ENCODE data around the gene GRIK3. TPM values are rescaled to one million over a fixed set of nuclear protein-coding genes. Genes with fewer than 3 reads are reported as not detected.
"Not testable (repeated sequence)": the region's sequence is repeated elsewhere in the genome, so short reads cannot be mapped to it uniquely, and the experiment has no call there.

The GRIK3 gene
- not detected in 2 replicates for total RNA-seq (2014; rRNA removed; shearing (Covaris generic); ENCODE audit: low replicate concordance)

- Histone ChIP-seq H3K79me2 (ENCODE audit: low read length) (no peaks in the 10 kb centered on the region), H3K27me3 (ENCODE audit: low read length) (no peaks in the 10 kb centered on the region), H3K4me3 (ENCODE audit: low read length) (no peak within 1 kb of the TSS), H3K9me3 (ENCODE audit: low read length) (no peaks in the 10 kb centered on the region), H3K4me2 (ENCODE audit: low read depth, low read length, poor library complexity, severe bottlenecking) (no peak within 1 kb of the TSS), H3K4me1 (ENCODE audit: low read length) (peaks cover 7% of the 10 kb centered on the region), H3K36me3 (ENCODE audit: insufficient read depth, low read length) (no peaks in the 10 kb centered on the region), H4K20me1 (ENCODE audit: insufficient read depth, low read depth, low read length) (no peaks in the 10 kb centered on the region), H3K9me2 (replicated peaks; ENCODE audit: insufficient read depth, low read length) (no peaks in the 10 kb centered on the region), H2AFZ (ENCODE audit: low read length) (no peak within 1 kb of the TSS), H3K9ac (ENCODE audit: low read length) (no peak within 1 kb of the TSS), H3K27ac (ENCODE audit: low read length) (no peak within 1 kb of the TSS)
- no peak for DNase-seq
Measured at GRCh38 chr1:37034121-37035013, at the start of gene GRIK3. Gene GRIK3, minus strand, starts transcription at chr1:37034515. Its CDS starts 407 bp downstream, at chr1:37034108.

- H4K20me1 ChIP-seq (ENCODE audit: insufficient read depth, low read depth, low read length), result no peaks in the 10 kb centered on the region
- H3K36me3 ChIP-seq (ENCODE audit: insufficient read depth, low read length), result no peaks in the 10 kb centered on the region
- no peaks in the 10 kb centered on the region for H3K79me2 ChIP-seq (ENCODE audit: low read length)
- no peak overlapping the region for H3K4me3 ChIP-seq (ENCODE audit: low read length)
- no peak overlapping the region for H3K9ac ChIP-seq (ENCODE audit: low read length)
- H3K27ac ChIP-seq (ENCODE audit: low read length), result no peak overlapping the region
- no peaks in the 10 kb centered on the region for H3K27me3 ChIP-seq (ENCODE audit: low read length)
- H2AFZ ChIP-seq (ENCODE audit: low read length), result no peak overlapping the region
- DNase-seq, result no peak
- H3K4me2 ChIP-seq (ENCODE audit: low read depth, low read length, poor library complexity, severe bottlenecking), result no peak overlapping the region
- H3K9me3 ChIP-seq (ENCODE audit: low read length), result no peaks in the 10 kb centered on the region
- H3K9me2 ChIP-seq (replicated peaks; ENCODE audit: insufficient read depth, low read length), result no peaks in the 10 kb centered on the region
- H3K4me1 ChIP-seq (ENCODE audit: low read length), result no peaks in the 10 kb centered on the region
Measured at GRCh38 chr1:37084013-37084412, 49.7 kb upstream of the GRIK3 start.

GRCh38 chr1:37083603-37084002 lies 49.3 kb upstream of the GRIK3 start:
- no peaks in the 10 kb centered on the region for H3K27me3 ChIP-seq (ENCODE audit: low read length)
- no peak for DNase-seq
- H4K20me1 ChIP-seq (ENCODE audit: insufficient read depth, low read depth, low read length), result no peaks in the 10 kb centered on the region
- no peaks in the 10 kb centered on the region for H3K36me3 ChIP-seq (ENCODE audit: insufficient read depth, low read length)
- H3K9ac ChIP-seq (ENCODE audit: low read length), result no peak overlapping the region
- H3K4me3 ChIP-seq (ENCODE audit: low read length), result no peak overlapping the region
- H3K79me2 ChIP-seq (ENCODE audit: low read length), result no peaks in the 10 kb centered on the region
- no peak overlapping the region for H3K4me2 ChIP-seq (ENCODE audit: low read depth, low read length, poor library complexity, severe bottlenecking)
- no peak overlapping the region for H3K27ac ChIP-seq (ENCODE audit: low read length)
- no peaks in the 10 kb centered on the region for H3K9me2 ChIP-seq (replicated peaks; ENCODE audit: insufficient read depth, low read length)
- no peak overlapping the region for H2AFZ ChIP-seq (ENCODE audit: low read length)
- H3K4me1 ChIP-seq (ENCODE audit: low read length), result no peaks in the 10 kb centered on the region
- H3K9me3 ChIP-seq (ENCODE audit: low read length), result no peaks in the 10 kb centered on the region

GRCh38 chr1:37080296-37080986 lies 46.1 kb upstream of the GRIK3 start:
- H3K9ac ChIP-seq (ENCODE audit: low read length); H3K27ac ChIP-seq (ENCODE audit: low read length); H3K27me3 ChIP-seq (ENCODE audit: low read length); DNase-seq; H3K9me3 ChIP-seq (ENCODE audit: low read length); H3K4me1 ChIP-seq (ENCODE audit: low read length); H4K20me1 ChIP-seq (ENCODE audit: insufficient read depth, low read depth, low read length); H2AFZ ChIP-seq (ENCODE audit: low read length); H3K4me3 ChIP-seq (ENCODE audit: low read length); H3K79me2 ChIP-seq (ENCODE audit: low read length); H3K9me2 ChIP-seq (replicated peaks; ENCODE audit: insufficient read depth, low read length); H3K4me2 ChIP-seq (ENCODE audit: low read depth, low read length, poor library complexity, severe bottlenecking); H3K36me3 ChIP-seq (ENCODE audit: insufficient read depth, low read length): not testable (repeated sequence)

DNA sequence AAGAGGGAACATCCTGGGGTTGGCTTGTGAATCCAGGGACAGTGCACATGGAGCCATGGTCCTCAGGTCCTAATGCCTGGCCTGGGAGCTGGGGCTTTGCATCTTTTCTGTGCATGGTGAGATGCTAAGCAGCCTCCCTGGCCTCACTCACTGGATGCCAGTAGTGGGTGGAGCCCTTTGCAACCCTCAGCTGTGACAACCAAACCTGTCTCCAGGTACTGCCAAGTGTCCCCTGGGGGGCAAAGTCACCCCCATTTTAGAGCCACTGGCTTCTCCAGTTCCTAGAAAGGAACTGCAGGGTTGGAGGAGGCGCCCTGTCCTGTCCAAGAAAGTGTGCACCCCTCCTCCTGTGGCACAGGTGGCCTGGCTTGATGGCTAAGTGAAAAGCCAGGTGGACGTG lies 44.6 kb upstream of the GRIK3 start:
- Histone ChIP-seq H3K4me3 (ENCODE audit: low read length) (no peak overlapping the region), H3K4me2 (ENCODE audit: low read depth, low read length, poor library complexity, severe bottlenecking) (no peak overlapping the region), H3K27ac (ENCODE audit: low read length) (no peak overlapping the region), H3K36me3 (ENCODE audit: insufficient read depth, low read length) (no peaks in the 10 kb centered on the region), H4K20me1 (ENCODE audit: insufficient read depth, low read depth, low read length) (no peaks in the 10 kb centered on the region), H3K27me3 (ENCODE audit: low read length) (no peaks in the 10 kb centered on the region), H2AFZ (ENCODE audit: low read length) (no peak overlapping the region), H3K9ac (ENCODE audit: low read length) (no peak overlapping the region), H3K9me2 (replicated peaks; ENCODE audit: insufficient read depth, low read length) (no peaks in the 10 kb centered on the region), H3K4me1 (ENCODE audit: low read length) (no peaks in the 10 kb centered on the region), H3K9me3 (ENCODE audit: low read length) (no peaks in the 10 kb centered on the region), H3K79me2 (ENCODE audit: low read length) (no peaks in the 10 kb centered on the region)
- DNase-seq, result no peak

GRCh38 chr1:37076168-37076567 lies 41.9 kb upstream of the GRIK3 start:
- H3K4me3 ChIP-seq (ENCODE audit: low read length), result no peak overlapping the region
- no peak overlapping the region for H3K4me2 ChIP-seq (ENCODE audit: low read depth, low read length, poor library complexity, severe bottlenecking)
- H3K9ac ChIP-seq (ENCODE audit: low read length), result no peak overlapping the region
- no peaks in the 10 kb centered on the region for H3K9me3 ChIP-seq (ENCODE audit: low read length)
- no peaks in the 10 kb centered on the region for H4K20me1 ChIP-seq (ENCODE audit: insufficient read depth, low read depth, low read length)
- DNase-seq, result no peak
- H3K4me1 ChIP-seq (ENCODE audit: low read length), result no peaks in the 10 kb centered on the region
- no peaks in the 10 kb centered on the region for H3K79me2 ChIP-seq (ENCODE audit: low read length)
- H3K27ac ChIP-seq (ENCODE audit: low read length), result no peak overlapping the region
- H3K36me3 ChIP-seq (ENCODE audit: insufficient read depth, low read length), result no peaks in the 10 kb centered on the region
- H3K27me3 ChIP-seq (ENCODE audit: low read length), result no peaks in the 10 kb centered on the region
- no peak overlapping the region for H2AFZ ChIP-seq (ENCODE audit: low read length)
- no peaks in the 10 kb centered on the region for H3K9me2 ChIP-seq (replicated peaks; ENCODE audit: insufficient read depth, low read length)

DNA sequence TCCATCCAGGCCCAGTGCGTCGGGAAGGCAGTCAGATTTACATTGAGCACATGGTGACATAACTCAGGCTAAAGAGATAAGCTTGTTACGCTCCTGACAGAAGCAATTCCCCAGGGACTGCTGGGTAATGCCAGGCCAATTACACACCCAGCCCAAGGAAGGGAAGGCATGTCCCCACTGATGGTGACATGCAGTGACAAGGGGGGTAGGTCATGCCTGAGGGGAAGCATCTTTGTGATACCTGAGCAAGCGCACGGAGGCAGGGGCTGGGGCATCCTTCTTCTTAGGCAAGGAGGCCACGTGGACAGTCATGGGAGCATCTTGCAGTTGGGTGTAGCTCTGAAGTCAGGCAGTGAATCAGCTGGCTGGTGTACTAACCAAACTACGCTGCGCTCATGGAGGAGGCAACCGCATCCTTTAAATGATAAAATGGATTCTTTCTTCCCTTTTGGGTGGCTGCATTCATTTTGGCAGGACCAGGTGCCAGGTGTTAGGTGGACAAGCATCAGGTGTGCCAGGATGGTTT lies 39.6 kb upstream of the GRIK3 start:
- Histone ChIP-seq H3K36me3 (ENCODE audit: insufficient read depth, low read length) (no peaks in the 10 kb centered on the region), H3K79me2 (ENCODE audit: low read length) (no peaks in the 10 kb centered on the region), H3K27me3 (ENCODE audit: low read length) (no peaks in the 10 kb centered on the region), H3K27ac (ENCODE audit: low read length) (no peak overlapping the region), H3K4me2 (ENCODE audit: low read depth, low read length, poor library complexity, severe bottlenecking) (no peak overlapping the region), H3K4me1 (ENCODE audit: low read length) (no peaks in the 10 kb centered on the region), H3K4me3 (ENCODE audit: low read length) (no peak overlapping the region), H3K9me2 (replicated peaks; ENCODE audit: insufficient read depth, low read length) (no peaks in the 10 kb centered on the region), H2AFZ (ENCODE audit: low read length) (no peak overlapping the region), H4K20me1 (ENCODE audit: insufficient read depth, low read depth, low read length) (no peaks in the 10 kb centered on the region), H3K9ac (ENCODE audit: low read length) (no peak overlapping the region), H3K9me3 (ENCODE audit: low read length) (no peaks in the 10 kb centered on the region)
- no peak for DNase-seq

DNA sequence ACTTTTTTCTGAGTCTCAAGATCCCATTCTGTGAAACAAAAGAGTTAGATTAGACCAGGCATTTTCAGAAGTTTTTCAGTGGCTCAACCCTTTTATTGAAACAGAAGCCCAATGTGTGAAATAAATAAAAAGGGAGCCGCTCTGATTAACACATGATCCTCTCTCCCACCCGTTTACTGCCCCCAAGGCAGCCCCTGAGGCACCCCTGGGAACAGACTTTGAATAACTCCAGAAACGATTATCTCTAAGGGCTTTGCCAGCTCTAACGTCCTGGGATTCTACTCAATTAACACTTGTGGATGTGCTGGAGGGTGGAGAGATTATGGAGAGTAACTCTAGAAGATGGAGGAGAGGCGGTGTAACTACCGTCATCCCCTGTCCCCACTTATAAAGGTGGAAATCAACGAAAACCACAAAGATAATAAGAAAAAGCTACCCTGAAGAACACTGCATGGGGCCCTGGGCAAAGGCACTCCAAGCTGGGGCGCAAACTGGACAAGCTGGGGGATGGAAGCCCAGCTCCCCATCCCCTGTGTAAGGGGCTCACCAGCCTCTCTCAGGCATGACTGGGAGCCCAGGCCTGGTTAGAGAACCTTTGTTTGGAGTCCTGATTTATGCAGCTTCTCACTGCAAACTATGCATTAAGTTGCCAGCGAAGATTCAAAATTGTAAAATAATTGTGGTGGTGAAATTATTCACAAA lies 39.0 kb upstream of the GRIK3 start:
- H2AFZ ChIP-seq (ENCODE audit: low read length), result no peak overlapping the region
- H3K36me3 ChIP-seq (ENCODE audit: insufficient read depth, low read length), result no peaks in the 10 kb centered on the region
- no peaks in the 10 kb centered on the region for H3K27me3 ChIP-seq (ENCODE audit: low read length)
- H3K9me2 ChIP-seq (replicated peaks; ENCODE audit: insufficient read depth, low read length), result no peaks in the 10 kb centered on the region
- no peak overlapping the region for H3K27ac ChIP-seq (ENCODE audit: low read length)
- no peaks in the 10 kb centered on the region for H3K79me2 ChIP-seq (ENCODE audit: low read length)
- DNase-seq, result no peak
- H4K20me1 ChIP-seq (ENCODE audit: insufficient read depth, low read depth, low read length), result no peaks in the 10 kb centered on the region
- no peaks in the 10 kb centered on the region for H3K4me1 ChIP-seq (ENCODE audit: low read length)
- H3K4me2 ChIP-seq (ENCODE audit: low read depth, low read length, poor library complexity, severe bottlenecking), result no peak overlapping the region
- no peak overlapping the region for H3K4me3 ChIP-seq (ENCODE audit: low read length)
- no peaks in the 10 kb centered on the region for H3K9me3 ChIP-seq (ENCODE audit: low read length)
- H3K9ac ChIP-seq (ENCODE audit: low read length), result no peak overlapping the region
